ENCODE results near the gene THOC6.
"Not testable (repeated sequence)": the region's sequence is repeated elsewhere in the genome, so short reads cannot be mapped to it uniquely, and the experiment has no call there.

Gene THOC6

GRCh38 chr16:3035289-3035971, 11.6 kb downstream of the THOC6 start:
- no peak for DNase-seq

- DNase-seq: no peak
Observed at GRCh38 chr16:3035972-3036725, 12.3 kb downstream of the THOC6 start.

- DNase-seq: no peak
Observed at GRCh38 chr16:3036726-3037315, 13.0 kb downstream of the THOC6 start, which contains the start of gene BICDL2. BICDL2 (minus strand) TSS chr16:3036944; CDS start chr16:3035496, 1,448 bp downstream.

- no peak for DNase-seq
Observed at GRCh38 chr16:3038256-3038655, 14.4 kb downstream of the THOC6 start.

- no peak for DNase-seq
Observed at GRCh38 chr16:3038896-3039295, 15.1 kb downstream of the THOC6 start.

GRCh38 chr16:3042376-3042775, 18.5 kb downstream of the THOC6 start:
- DNase-seq: no peak

GRCh38 chr16:3044708-3045107, 20.9 kb downstream of the THOC6 start:
- DNase-seq: no peak

- DNase-seq: no peak
Observed at GRCh38 chr16:3045758-3046640, 22.2 kb downstream of the THOC6 start, which contains the start of gene MMP25. MMP25 (plus strand) TSS chr16:3046561; CDS start chr16:3046918, 357 bp downstream.

- no peak for DNase-seq
Observed at GRCh38 chr16:3046641-3047386, 23.0 kb downstream of the THOC6 start.

GRCh38 chr16:3047387-3047720, 23.5 kb downstream of the THOC6 start:
- DNase-seq: no peak

- DNase-seq: no peak
Observed at GRCh38 chr16:3049921-3050481, 26.2 kb downstream of the THOC6 start.

- no peak for DNase-seq
Observed at GRCh38 chr16:3050487-3050886, 26.7 kb downstream of the THOC6 start.

- DNase-seq: no peak
Observed at GRCh38 chr16:3051009-3051408, 27.2 kb downstream of the THOC6 start.

GRCh38 chr16:3051494-3051893, 27.7 kb downstream of the THOC6 start:
- no peak for DNase-seq

GRCh38 chr16:3052571-3053329, 28.9 kb downstream of the THOC6 start:
- DNase-seq: not testable (repeated sequence)

- DNase-seq: not testable (repeated sequence)
Observed at GRCh38 chr16:3053330-3053710, 29.5 kb downstream of the THOC6 start.

GRCh38 chr16:3054965-3055733, 31.3 kb downstream of the THOC6 start:
- DNase-seq: no peak

- not testable (repeated sequence) for DNase-seq
Observed at GRCh38 chr16:3055734-3056115, 31.9 kb downstream of the THOC6 start.

GRCh38 chr16:3056336-3057180, 32.7 kb downstream of the THOC6 start:
- no peak for DNase-seq
